Measurements from ENCODE around the gene RBM19.

RBM19 gene

GRCh38 chr12:113855998-113856397, 110.1 kb downstream of the RBM19 start:
- no peak for DNase-seq (ENCODE audit: low spot score)

- no peak for DNase-seq (ENCODE audit: low spot score)
These were observed 111.6 kb downstream of the RBM19 start for GRCh38 chr12:113854385-113855142.

DNA sequence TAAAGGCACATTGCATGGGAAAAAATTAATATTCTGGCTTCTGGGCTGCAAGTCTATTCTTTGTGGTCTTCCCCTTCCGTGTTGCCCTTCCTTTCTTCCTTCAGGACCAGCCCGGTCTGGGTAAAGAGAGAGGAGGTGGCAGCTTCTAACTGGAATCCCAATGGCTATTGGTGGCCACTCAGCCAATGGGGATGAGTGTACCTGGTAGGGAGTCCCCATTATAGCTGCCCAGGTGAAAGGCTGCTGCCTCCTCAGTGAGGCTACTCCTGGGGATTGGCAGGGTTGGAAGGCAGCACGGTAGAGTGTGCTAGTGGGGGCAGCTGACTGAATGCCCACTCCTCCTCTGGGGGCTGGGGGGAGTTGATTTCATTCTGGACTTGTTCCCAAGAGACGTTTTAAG, 112.6 kb downstream of the RBM19 start:
- DNase-seq (ENCODE audit: low spot score): no peak

DNA sequence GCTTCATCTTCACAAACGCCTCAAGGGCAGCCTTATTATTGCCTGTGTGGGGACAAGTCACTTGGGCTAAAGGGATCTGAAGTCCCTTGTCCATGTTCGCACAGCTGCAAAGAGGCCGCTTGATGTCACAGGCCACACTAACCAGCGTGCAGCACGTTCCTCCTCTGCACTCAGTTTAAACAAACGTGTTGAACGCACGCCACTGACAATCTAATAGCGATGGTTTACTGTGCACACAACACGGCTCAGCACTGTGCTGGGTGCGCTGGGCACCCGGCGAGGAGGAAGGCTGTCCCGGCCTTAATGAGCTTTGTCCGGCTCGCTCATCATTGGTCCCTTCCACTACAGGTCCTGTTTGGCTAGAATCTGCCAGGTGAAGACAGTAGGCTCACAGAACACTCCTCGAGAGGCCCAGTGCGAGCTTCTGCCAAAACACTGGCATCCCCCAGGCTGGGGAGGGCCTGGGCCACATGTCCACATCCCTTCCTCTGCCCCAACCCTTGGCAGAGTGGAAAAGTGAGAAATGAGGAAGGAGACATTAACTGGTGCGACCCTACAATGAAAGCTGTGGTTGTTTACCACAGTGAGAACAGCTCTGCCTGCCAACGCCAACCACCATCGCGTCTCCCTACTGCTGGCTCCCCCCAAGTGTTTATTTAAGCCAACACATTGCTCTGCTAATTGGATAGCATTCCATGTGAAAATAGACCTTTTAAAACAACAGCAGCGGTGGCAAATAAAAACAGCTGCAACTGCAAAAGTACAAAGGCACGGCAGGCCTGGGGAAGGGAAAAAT, 113.2 kb downstream of the RBM19 start:
- no peak for DNase-seq (ENCODE audit: low spot score)

DNA sequence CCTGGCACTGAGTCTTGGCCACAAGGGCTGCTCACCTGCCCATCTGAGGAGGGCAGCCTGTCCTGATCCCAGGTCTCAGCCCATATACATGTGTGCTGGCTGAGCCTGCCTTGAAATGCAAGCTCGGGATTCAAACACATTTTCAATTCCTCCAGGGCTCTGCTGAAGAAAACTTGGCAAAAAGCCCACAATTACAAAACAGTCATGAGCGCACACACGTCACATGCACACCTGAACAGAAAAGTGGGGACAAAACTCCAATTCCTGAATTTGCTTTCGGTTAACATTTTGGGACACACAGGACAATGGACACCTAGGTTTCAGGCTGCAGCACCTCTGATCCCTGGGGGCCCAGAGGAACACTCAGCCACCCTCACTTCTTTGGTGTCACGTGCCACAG, 113.9 kb downstream of the RBM19 start:
- DNase-seq (ENCODE audit: low spot score): no peak

DNA sequence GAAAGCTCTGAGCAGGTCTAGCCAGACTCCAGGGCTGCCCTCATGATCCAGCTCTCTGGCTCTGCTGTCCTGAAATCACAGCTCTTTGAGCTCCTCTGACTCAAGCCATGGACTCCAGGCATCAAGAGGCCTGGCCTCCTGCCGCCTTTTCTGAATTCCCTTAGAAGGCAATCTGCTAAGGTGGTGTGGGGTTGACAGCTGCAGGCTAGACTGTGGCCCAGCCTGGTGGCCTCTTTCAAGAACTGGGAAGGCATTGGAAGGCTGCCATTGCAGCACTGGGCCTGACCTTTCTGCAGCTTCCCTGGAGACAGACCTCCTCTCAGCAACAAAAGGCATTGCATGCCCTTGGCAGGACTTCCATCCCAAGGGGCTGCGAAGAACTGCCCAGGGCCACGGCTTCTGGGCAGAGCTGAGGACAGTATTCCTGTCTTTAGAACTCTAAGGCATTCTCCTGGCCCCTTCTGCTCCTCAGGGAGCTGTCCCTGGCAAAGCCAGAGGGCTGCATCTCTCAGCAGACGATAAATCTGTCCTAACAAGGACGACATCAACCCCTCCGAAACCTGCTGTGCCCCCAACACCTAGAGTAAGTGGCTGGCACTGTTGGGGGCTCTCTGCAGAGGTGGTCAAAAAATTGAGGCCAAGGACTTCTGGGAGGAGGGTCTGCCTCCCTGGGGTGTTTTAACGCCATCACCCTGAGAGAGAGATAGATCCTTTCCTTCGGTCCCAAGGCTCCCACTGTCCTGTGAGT, 115.6 kb downstream of the RBM19 start:
- DNase-seq (ENCODE audit: low spot score): no peak

DNA sequence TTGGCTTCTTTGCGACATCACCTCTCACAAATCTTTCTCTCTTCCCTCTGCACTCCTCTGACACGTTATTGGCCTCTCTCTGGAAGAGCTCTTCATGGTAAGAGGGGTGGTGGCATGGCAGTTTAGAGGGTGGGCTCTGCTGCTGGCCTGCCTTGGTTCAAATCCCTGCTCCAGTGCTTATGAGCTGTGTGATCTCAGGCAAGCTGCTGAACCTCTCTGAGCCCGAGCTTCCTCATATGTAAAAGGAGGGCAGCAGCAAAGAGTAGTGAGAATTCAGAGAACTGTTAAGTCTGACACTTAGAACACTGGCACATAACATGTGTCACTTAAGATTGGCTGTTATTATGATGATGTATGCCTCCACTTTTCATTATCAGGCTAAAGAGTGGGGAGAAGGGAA, 118.3 kb downstream of the RBM19 start:
- DNase-seq (ENCODE audit: low spot score): no peak

DNA sequence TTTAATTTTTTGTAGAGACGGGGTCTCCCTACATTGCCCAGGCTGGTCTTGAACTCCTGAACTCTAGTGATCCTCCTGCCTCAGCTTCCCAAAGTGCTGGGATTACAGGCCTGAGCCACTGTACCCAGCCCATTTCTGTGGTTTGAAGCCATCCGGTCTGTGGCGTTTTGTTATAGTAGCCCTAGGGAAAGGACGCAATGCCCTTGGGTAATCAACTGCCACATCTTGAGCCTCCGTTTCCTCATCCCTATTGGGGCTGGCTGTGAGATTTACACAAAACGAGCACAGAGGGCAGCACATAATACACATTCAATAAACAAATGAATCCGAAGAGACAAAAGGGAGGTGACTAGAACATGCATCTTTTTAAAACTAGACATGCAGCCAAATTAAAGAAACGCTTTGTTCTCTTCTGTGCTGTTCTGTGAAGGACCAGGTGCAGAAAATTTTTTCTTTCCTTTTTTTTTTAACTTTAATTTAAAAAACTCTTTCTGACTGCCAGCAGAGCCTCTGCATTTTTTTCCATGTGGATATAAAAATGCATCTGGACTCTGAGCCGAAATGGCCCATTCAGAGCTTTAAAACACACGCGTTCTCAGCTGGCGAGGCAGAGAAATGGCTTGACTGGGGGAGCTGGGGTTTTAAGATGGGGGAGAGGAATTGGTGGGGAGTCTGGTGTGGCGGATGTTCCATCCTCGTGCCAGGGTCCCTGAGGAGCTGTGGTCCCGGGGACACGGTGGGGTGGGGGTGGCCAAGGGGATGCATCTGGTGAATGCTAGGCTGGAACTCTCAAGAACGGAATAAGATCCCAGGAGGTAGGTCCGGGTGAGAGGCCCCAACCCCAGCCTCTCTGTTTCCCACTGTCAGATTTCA, 119.0 kb downstream of the RBM19 start:
- DNase-seq (ENCODE audit: low spot score): no peak

GRCh38 chr12:113845900-113846674, 120.0 kb downstream of the RBM19 start:
- DNase-seq (ENCODE audit: low spot score): no peak

GRCh38 chr12:113844495-113845210, 121.5 kb downstream of the RBM19 start:
- DNase-seq (ENCODE audit: low spot score): no peak

DNA sequence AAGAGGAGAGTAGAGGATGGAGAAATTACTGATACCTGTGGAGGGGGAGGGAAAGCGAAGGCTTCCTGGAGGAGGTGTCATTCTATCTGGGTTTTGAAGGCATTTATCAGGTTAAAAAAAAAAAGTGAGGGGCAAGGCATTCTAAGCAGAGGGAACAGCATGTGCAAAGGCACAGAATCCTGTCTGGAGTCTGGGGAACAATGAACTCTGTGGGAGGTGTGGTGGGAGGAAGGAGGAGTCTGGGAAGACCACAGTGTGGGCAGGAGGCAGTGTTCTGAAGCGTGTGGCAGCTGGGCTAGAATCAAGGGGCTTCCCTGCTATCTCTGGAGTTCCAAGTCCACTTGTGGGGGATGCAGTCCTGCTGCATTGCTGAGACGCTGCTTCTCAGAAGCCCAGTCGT, 123.4 kb downstream of the RBM19 start:
- no peak for DNase-seq (ENCODE audit: low spot score)

- no peak for DNase-seq (ENCODE audit: low spot score)
These were observed 124.3 kb downstream of the RBM19 start for GRCh38 chr12:113841786-113842185.

- DNase-seq (ENCODE audit: low spot score): no peak
These were observed 125.6 kb downstream of the RBM19 start for GRCh38 chr12:113840401-113841042.

DNA sequence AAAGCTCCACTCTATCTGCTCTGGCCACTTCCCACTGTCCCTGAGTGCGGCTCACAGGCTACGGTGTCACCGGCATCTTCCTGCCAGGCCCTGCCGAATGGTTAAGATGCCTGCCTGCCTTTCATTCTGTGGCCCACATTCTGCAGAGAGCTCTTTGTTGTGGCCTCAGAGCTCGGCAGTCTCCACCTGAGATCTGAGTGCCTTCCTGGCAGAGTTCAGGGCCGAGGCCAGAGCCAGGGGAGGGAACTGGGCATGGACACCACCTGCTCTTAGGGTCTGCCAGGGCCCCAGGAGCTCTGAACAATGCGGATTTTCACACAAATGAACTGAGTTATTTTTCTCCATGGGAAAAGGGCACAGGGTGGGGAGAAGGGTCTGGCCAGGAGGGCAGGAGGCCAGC, 127.2 kb downstream of the RBM19 start:
- DNase-seq (ENCODE audit: low spot score): no peak

DNA sequence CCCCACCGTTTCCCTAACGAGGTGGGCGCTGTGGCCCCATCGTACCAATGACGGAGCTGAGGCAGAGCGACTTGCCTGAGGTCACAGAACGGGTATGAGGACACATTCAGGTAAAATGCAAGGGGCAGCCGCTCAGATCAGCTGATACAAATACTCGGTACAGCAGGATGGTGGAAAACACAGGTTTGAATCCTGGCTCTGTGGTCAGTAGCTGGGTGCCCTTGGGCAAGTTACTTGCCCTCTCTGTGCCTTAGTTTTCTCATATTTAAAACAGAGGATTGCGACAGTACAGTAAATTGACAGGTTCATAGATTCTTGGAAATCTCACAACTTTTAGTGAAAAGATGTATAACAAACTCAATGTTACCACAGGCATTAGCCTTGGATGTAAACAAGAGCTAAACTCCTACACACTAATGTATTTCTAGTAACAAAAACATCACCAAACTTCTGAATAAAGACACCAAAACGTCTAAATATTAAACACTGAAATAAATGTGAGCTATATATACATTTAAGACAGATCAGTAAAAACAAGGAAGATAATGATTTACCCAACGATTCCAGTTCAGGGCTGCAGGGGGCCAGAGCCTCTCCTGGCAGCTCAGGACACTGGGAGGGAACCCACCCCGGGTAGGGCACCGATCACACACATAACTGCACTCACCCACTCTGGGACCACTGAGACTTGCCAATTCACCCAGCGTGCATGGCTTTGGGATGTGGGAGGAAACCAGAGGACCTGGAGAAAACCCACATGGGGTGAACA, 128.4 kb downstream of the RBM19 start:
- DNase-seq (ENCODE audit: low spot score): no peak

DNA sequence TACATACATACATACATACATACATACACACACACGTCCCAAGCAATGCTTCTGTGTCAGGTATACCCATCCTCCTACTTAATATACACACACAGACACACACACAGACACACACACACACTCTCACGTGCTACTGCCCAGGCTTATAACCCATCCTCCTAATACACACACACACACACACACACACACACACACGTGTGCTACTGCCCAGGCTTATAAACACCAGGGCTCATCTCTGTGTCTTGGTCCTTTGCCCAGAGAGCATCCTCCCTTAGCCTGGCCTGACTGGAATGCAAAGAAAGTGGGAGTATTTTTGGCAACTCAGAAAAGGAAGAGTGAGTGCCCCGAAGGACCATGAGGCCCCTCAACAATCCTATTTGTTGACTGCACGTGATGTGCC, 129.0 kb downstream of the RBM19 start:
- DNase-seq (ENCODE audit: low spot score): no peak

DNA sequence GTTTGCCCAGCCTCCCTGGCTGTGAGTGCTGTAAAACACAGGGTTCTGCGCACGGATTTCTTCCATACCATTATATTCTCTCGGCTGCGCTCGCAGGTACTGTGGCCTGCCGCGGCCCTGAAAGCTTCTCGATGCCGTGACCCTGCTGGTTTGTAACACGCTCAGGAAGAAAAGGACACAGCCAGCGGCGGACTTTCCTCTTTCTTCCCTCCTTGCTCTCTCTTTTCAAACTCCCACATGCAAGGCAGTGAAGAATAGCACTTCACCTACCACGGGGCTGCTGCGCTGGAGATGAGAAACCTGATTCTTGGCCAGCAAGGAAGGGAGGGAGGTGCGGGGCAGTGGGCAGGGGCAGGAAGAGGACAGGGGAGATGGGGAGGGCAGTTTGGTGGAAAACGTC, 130.2 kb downstream of the RBM19 start:
- DNase-seq (ENCODE audit: low spot score): no peak

DNA sequence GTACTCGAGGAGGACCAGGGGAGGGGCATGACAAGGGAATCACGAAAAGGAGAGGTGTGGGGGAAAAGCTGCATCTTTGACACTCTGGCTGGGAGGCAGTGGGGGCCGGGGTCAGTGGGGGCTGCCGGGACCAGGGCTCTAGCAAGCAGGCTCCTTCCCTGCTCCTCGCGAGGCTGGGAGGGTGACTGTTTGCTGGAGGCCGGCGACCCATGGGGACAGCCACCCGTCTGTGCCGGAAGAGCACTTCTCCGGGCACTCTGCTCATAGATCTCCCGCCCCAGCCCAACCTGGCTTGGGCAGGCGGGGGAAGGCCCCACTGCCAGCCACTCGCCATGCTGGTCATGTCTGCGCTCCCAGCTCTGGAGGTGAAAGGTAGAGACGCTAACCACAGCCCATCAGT, 130.7 kb downstream of the RBM19 start:
- DNase-seq (ENCODE audit: low spot score): no peak

DNA sequence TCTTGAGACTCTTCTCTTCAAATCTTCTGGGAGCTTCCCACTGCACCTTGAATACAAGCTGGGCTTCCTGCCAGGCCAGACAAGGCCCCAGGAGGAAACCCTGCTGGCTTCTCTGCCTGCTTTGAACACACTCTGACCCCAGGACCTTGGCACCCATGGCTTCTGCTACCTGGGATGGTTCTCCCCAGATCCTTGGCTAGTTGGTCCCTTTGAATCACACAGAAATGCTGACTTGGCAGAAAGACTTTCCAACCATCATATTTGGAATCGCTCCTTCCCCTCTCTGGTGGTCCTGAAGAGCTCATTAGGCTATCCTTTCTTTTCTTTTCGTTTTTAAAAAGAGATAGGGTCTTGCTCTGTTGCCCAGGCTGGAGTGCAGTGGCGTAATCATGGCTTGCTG, 132.7 kb downstream of the RBM19 start:
- no peak for DNase-seq (ENCODE audit: low spot score)
